ENCODE measurements around the gene RIT2.

Gene RIT2

GRCh38 chr18:43080671-43081070 lies 34.8 kb downstream of the RIT2 start:
- no peak for DNase-seq

GRCh38 chr18:43079422-43079821 lies 36.1 kb downstream of the RIT2 start:
- no peak for DNase-seq

GRCh38 chr18:43078478-43079092 lies 36.9 kb downstream of the RIT2 start:
- DNase-seq, result no peak

GRCh38 chr18:43077510-43078308 lies 37.8 kb downstream of the RIT2 start:
- DNase-seq, result no peak

- DNase-seq, result no peak
These were observed 41.7 kb downstream of the RIT2 start for GRCh38 chr18:43073771-43074170.

GRCh38 chr18:43068781-43069180 lies 46.7 kb downstream of the RIT2 start:
- no peak for DNase-seq

- no peak for DNase-seq
These were observed 47.9 kb downstream of the RIT2 start for GRCh38 chr18:43067570-43067969.

- DNase-seq, result no peak
These were observed 53.7 kb downstream of the RIT2 start for GRCh38 chr18:43061816-43062215.

GRCh38 chr18:43061318-43061717 lies 54.2 kb downstream of the RIT2 start:
- no peak for DNase-seq

- no peak for DNase-seq
These were observed 55.5 kb downstream of the RIT2 start for GRCh38 chr18:43060020-43060419.

- DNase-seq, result no peak
These were observed 60.5 kb downstream of the RIT2 start for GRCh38 chr18:43054815-43055519.

- no peak for DNase-seq
These were observed 66.5 kb downstream of the RIT2 start for GRCh38 chr18:43049021-43049420.

- no peak for DNase-seq
These were observed 69.2 kb downstream of the RIT2 start for GRCh38 chr18:43046322-43046721.

GRCh38 chr18:43043626-43044025 lies 71.9 kb downstream of the RIT2 start:
- DNase-seq, result no peak

- no peak for DNase-seq
These were observed 75.2 kb downstream of the RIT2 start for GRCh38 chr18:43040281-43040680.

- no peak for DNase-seq
These were observed 80.6 kb downstream of the RIT2 start for GRCh38 chr18:43034683-43035500.

- no peak for DNase-seq
These were observed 84.3 kb downstream of the RIT2 start for GRCh38 chr18:43031169-43031568.

- no peak for DNase-seq
These were observed 86.1 kb downstream of the RIT2 start for GRCh38 chr18:43029414-43029813.

- no peak for DNase-seq
These were observed 92.6 kb downstream of the RIT2 start for GRCh38 chr18:43022874-43023273.

- DNase-seq, result no peak
These were observed 97.9 kb downstream of the RIT2 start for GRCh38 chr18:43017622-43018021.

GRCh38 chr18:43013486-43013885 lies 102.0 kb downstream of the RIT2 start:
- DNase-seq, result no peak

- DNase-seq, result no peak
These were observed 102.5 kb downstream of the RIT2 start for GRCh38 chr18:43012951-43013350.

- no peak for DNase-seq
These were observed 104.9 kb downstream of the RIT2 start for GRCh38 chr18:43010611-43011010.
